Esophagus muscularis mucosa (tissue), 4 donors: ENCODE measurements around the gene TENM3. TPM values are rescaled to one million over a fixed set of nuclear protein-coding genes. Genes with fewer than 3 reads are reported as not detected.

Source experiments
- DNase-seq: peaks from one replicate; pipeline ENCODE4 v3.0.0-alpha.2; 2017; ENCODE audit errors: extremely low spot score
- H3K27ac ChIP-seq, 4 donors: fragments of 200-600 bp; sonication (generic); replicated peaks in 1 of 4; 1 replicate in 3 of 4; 2 replicates in 1 of 4; pipeline ENCODE4 v1.5.1; 2016 to 2019; ENCODE audit warnings: mild to moderate bottlenecking in 1 of 4
- H3K27me3 ChIP-seq, 4 donors: fragments of 200-600 bp; sonication (generic); one replicate each; pipeline versions ENCODE4 v1.5.1 to v1.6.0; 2016 to 2019
- H3K36me3 ChIP-seq, 4 donors: fragments of 200-600 bp; sonication (generic); one replicate each; pipeline ENCODE4 v1.5.1; 2016 to 2019
- H3K4me1 ChIP-seq, 4 donors: fragments of 200-600 bp; sonication (generic); one replicate each; pipeline ENCODE4 v1.5.1; 2016 to 2019
- H3K4me3 ChIP-seq, 4 donors: fragments of 200-600 bp; sonication (generic); 1 replicate in 2 of 4; 2 replicates in 2 of 4; pipeline ENCODE4 v1.5.1; 2016 to 2019; ENCODE audit warnings: mild to moderate bottlenecking in 4 of 4, moderate library complexity in 1 of 4
- H3K9me3 ChIP-seq, 4 donors: fragments of 200-600 bp; sonication (generic); 1 replicate in 3 of 4; 2 replicates in 1 of 4; pipeline ENCODE4 v1.5.1; 2016 to 2019
- CTCF ChIP-seq, 3 experiments: fragments of 200-600 bp in 2 of 3; fragments of 450-650 bp in 1 of 3; sonication (generic) in 2 of 3; IDR thresholded peaks; one replicate each; pipeline ENCODE4 v1.5.1; 2017 to 2019; ENCODE audit warnings: antibody characterized with exemption in 3 of 3, mild to moderate bottlenecking in 2 of 3, moderate library complexity in 1 of 3
- EP300 ChIP-seq: sonication (generic); formaldehyde crosslinking; IDR thresholded peaks from one replicate; pipeline ENCODE4 v1.6.1; 2017; ENCODE audit warnings: antibody characterized with exemption
- POLR2A ChIP-seq: fragments of 450-650 bp; IDR thresholded peaks from one replicate; pipeline ENCODE4 v1.6.1; 2017; ENCODE audit warnings: antibody characterized with exemption, moderate library complexity, mild to moderate bottlenecking, low read depth
- POLR2AphosphoS5 ChIP-seq, 2 donors: sonication (generic); formaldehyde crosslinking; IDR thresholded peaks; one replicate each; pipeline ENCODE4 v1.6.1; 2017; ENCODE audit warnings: antibody characterized with exemption in 2 of 2
- WGBS: methylation state at CpG from one replicate; pipeline ENCODE4 v1.1.5; 2018; 5-methylcytosine and 5-hydroxymethylcytosine counted together
- intact Hi-C: fragments of 100-400 bp; cut with DNase I; formaldehyde crosslinking; loops from one replicate; pipeline ENCODE4 v1.15.1; 2023
- total RNA-seq, 4 donors: library from RNA; depleted of rRNA; stranded (reverse); fragments of >200 nt; gene quantifications; one replicate each; pipeline versions ENCODE4 v1.1.0 to v1.2.1, GENCODE V29; 2016

The TENM3 gene
- total RNA-seq, 4 donors from 2014 or later = 16.2 to 30.5 (median 28.3) TPM

GRCh38 chr4:182649698-182650477 is 406.7 kb downstream of the TENM3 start:
- Histone ChIP-seq H3K36me3 (no peaks in the 10 kb centered on the region), H3K9me3 (peaks cover 0 to 9% (median 8%) of the 10 kb centered on the region in 4 donors), H3K27ac (no peak overlapping the region), H3K4me3 (no peak overlapping the region), H3K4me1 (no peaks in the 10 kb centered on the region), H3K27me3 (no peaks in the 10 kb centered on the region)
- WGBS = 90% methylated on average over 8 of the region's 8 CpGs
- intact Hi-C loops = no loop called here
- TF ChIP-seq POLR2A (no peak), EP300 (no peak), CTCF (IDR thresholded peaks at IDR 0.05) (no peak), POLR2AphosphoS5 (IDR thresholded peaks at IDR 0.05) (no peak)
- no peak for DNase-seq

DNA sequence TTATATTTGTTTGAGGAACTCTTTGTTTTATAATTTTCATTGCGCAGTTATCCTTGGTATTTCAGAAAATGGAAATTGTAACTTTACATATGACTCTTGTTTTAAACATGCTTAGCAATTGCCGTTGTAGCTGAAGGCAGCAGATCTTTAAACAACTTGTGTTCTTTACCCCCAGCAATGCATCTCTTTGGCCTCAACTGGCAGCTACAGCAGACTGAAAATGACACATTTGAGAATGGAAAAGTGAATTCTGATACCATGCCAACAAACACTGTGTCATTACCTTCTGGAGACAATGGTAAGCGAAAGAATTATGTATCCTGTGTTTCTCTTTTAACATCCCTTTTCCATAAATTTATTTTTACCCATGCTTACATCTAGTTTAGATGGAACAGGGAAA is 410.4 kb downstream of the TENM3 start:
- DNase-seq = no peak
- Histone ChIP-seq H3K9me3 (no peaks in the 10 kb centered on the region), H3K27me3 (no peaks in the 10 kb centered on the region), H3K36me3 (no peaks in the 10 kb centered on the region), H3K4me1 (no peaks in the 10 kb centered on the region), H3K4me3 (no peak overlapping the region), H3K27ac (no peak overlapping the region)
- WGBS = 92% methylated on average over 3 of the region's 3 CpGs
- intact Hi-C loops = no loop called here
- TF ChIP-seq CTCF (IDR thresholded peaks at IDR 0.05) (no peak), POLR2A (no peak), EP300 (no peak), POLR2AphosphoS5 (IDR thresholded peaks at IDR 0.05) (no peak)

GRCh38 chr4:182655340-182655739 is 412.1 kb downstream of the TENM3 start:
- H3K36me3 ChIP-seq = no peaks in the 10 kb centered on the region
- DNase-seq = no peak
- no peaks in the 10 kb centered on the region for H3K27me3 ChIP-seq
- H3K4me3 ChIP-seq = no peak overlapping the region
- WGBS = 90% methylated on average over 7 of the region's 7 CpGs
- intact Hi-C loops = no loop called here
- H3K9me3 ChIP-seq = no peaks in the 10 kb centered on the region
- TF ChIP-seq EP300 (no peak), POLR2AphosphoS5 (IDR thresholded peaks at IDR 0.05) (no peak), CTCF (IDR thresholded peaks at IDR 0.05) (no peak), POLR2A (no peak)
- H3K27ac ChIP-seq = no peak overlapping the region
- no peaks in the 10 kb centered on the region for H3K4me1 ChIP-seq

DNA sequence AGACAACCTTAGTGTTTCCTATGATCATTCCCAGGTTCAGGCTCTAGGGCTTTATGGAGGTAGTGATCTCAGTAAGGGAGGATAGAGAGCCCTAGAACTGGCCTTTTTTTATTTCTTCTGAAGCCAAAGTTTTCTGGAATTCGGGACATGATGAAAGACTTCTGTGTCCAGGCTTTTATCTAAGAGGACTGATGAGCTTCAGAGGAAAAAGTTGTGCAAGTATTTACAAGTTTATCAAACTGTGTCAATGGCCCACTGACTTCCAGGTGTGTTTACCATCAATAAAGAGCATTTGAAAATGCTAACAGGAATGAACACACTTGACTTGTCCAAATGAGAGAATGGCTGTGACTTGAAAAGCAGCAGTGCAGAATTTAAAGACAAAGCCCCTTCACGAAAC is 419.3 kb downstream of the TENM3 start:
- no peaks in the 10 kb centered on the region for H3K36me3 ChIP-seq
- 69% methylated on average over 2 of the region's 2 CpGs for WGBS
- no peak overlapping the region for H3K4me3 ChIP-seq
- no peak overlapping the region for H3K27ac ChIP-seq
- no peaks in the 10 kb centered on the region for H3K27me3 ChIP-seq
- H3K4me1 ChIP-seq = no peaks in the 10 kb centered on the region
- TF ChIP-seq POLR2A (no peak), CTCF (IDR thresholded peaks at IDR 0.05) (no peak), POLR2AphosphoS5 (IDR thresholded peaks at IDR 0.05) (no peak), EP300 (no peak)
- intact Hi-C loops = no loop called here
- H3K9me3 ChIP-seq = peaks cover 0 to 3% (median 0%) of the 10 kb centered on the region in 4 donors
- DNase-seq = no peak

GRCh38 chr4:182671231-182671630 is 428.0 kb downstream of the TENM3 start:
- Histone ChIP-seq H3K4me1 (no peaks in the 10 kb centered on the region), H3K9me3 (no peaks in the 10 kb centered on the region), H3K4me3 (no peak overlapping the region), H3K36me3 (no peaks in the 10 kb centered on the region), H3K27ac (no peak overlapping the region), H3K27me3 (no peaks in the 10 kb centered on the region)
- TF ChIP-seq POLR2AphosphoS5 (IDR thresholded peaks at IDR 0.05) (no peak), CTCF (IDR thresholded peaks at IDR 0.05) (no peak), EP300 (no peak), POLR2A (no peak)
- WGBS = 81% methylated on average over 3 of the region's 3 CpGs
- intact Hi-C loops = no loop called here
- no peak for DNase-seq
